ENCODE data around the gene FUS.

DNA sequence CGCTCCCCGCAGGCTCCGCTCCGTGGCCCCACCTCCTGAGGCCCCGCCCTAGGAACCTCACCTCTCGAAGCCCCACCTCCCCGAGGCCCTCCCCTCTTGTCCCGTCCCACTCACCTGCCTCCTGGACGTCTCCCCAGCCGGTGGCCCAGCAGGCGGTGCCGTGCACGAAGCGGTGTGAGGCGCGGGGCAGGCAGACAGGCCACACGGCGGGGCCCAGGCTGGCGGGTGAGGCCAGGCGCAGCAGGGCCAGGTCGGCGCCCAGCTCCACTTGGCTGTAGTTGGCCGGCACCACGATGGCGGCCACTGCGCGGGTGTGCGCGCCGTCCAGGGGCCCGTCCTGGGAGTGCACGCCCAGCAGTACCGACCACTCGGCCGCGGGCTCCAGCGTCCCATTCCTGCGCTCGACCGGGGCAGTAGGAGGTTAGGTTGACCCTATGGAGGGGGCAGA, 31.6 kb upstream of the FUS start:
- TF ChIP-seq, protein P1, sequence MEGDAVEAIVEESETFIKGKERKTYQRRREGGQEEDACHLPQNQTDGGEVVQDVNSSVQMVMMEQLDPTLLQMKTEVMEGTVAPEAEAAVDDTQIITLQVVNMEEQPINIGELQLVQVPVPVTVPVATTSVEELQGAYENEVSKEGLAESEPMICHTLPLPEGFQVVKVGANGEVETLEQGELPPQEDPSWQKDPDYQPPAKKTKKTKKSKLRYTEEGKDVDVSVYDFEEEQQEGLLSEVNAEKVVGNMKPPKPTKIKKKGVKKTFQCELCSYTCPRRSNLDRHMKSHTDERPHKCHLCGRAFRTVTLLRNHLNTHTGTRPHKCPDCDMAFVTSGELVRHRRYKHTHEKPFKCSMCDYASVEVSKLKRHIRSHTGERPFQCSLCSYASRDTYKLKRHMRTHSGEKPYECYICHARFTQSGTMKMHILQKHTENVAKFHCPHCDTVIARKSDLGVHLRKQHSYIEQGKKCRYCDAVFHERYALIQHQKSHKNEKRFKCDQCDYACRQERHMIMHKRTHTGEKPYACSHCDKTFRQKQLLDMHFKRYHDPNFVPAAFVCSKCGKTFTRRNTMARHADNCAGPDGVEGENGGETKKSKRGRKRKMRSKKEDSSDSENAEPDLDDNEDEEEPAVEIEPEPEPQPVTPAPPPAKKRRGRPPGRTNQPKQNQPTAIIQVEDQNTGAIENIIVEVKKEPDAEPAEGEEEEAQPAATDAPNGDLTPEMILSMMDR (IDR thresholded peaks at IDR 0.05): no peak
- TF ChIP-seq POLR2A (IDR thresholded peaks at IDR 0.05): no peak

Data from adrenal gland (tissue), 5 donors.